Gastroesophageal sphincter (tissue), 4 donors: ENCODE data around the gene COMP. TPM values are rescaled to one million over a fixed set of nuclear protein-coding genes. Genes with fewer than 3 reads are reported as not detected.

Experiments used
- ATAC-seq: fragments of 150-250 bp; one replicate; pipeline ENCODE4 v1.9.1; 2016; ENCODE audit warnings: mild to moderate bottlenecking, moderate library complexity
- H3K27ac ChIP-seq, 4 donors: fragments of 200-600 bp; sonication (generic) in 3 of 4; 1 replicate in 3 of 4; 2 replicates in 1 of 4; pipeline ENCODE4 v1.5.1; 2016 to 2019
- H3K27me3 ChIP-seq: fragments of 200-600 bp; sonication (generic); one replicate; pipeline ENCODE4 v1.5.1; 2019
- H3K36me3 ChIP-seq, 2 donors: fragments of 200-600 bp; sonication (generic); one replicate each; pipeline ENCODE4 v1.5.1; 2019; ENCODE audit warnings: control low read depth in 1 of 2
- H3K4me1 ChIP-seq, 3 donors: fragments of 200-600 bp; sonication (generic); 1 replicate in 2 of 3; 2 replicates in 1 of 3; pipeline ENCODE4 v1.5.1; 2016 to 2019; ENCODE audit warnings: control low read depth in 2 of 3
- H3K4me3 ChIP-seq, 2 donors: fragments of 200-600 bp; sonication (generic); one replicate each; pipeline ENCODE4 v1.5.1; 2019; ENCODE audit warnings: mild to moderate bottlenecking in 1 of 2, moderate library complexity in 1 of 2
- H3K9me3 ChIP-seq, 3 donors: fragments of 200-600 bp; sonication (generic); one replicate each; pipeline ENCODE4 v1.5.1; 2017 to 2019; ENCODE audit warnings: control low read depth in 2 of 3
- CTCF ChIP-seq, 4 experiments: fragments of 200-600 bp in 2 of 4; fragments of 450-650 bp in 2 of 4; sonication (generic) in 1 of 4; IDR thresholded peaks; one replicate each; pipeline ENCODE4 v1.5.1; 2017 to 2019; ENCODE audit warnings: antibody characterized with exemption in 4 of 4, mild to moderate bottlenecking in 2 of 4, moderate library complexity in 2 of 4
- EP300 ChIP-seq: sonication (generic); formaldehyde crosslinking; IDR thresholded peaks from one replicate; pipeline ENCODE4 v1.6.1; 2017; ENCODE audit warnings: antibody characterized with exemption, mild to moderate bottlenecking
- POLR2A ChIP-seq, 2 donors: fragments of 450-650 bp; IDR thresholded peaks; one replicate each; pipeline ENCODE4 v1.6.1; 2017; ENCODE audit warnings: antibody characterized with exemption in 2 of 2, mild to moderate bottlenecking in 2 of 2, moderate library complexity in 1 of 2
- POLR2AphosphoS5 ChIP-seq: sonication (generic); formaldehyde crosslinking; IDR thresholded peaks from one replicate; pipeline ENCODE4 v1.6.1; 2017; ENCODE audit warnings: antibody characterized with exemption
- WGBS, 2 donors: methylation state at CpG; one replicate each; pipeline ENCODE4 v1.1.5; 2018; ENCODE audit warnings: low coverage in 1 of 2; 5-methylcytosine and 5-hydroxymethylcytosine counted together
- total RNA-seq, 4 donors: library from RNA; depleted of rRNA; stranded (reverse); fragments of >200 nt; gene quantifications; one replicate each; pipeline ENCODE4 v1.1.0, GENCODE V29; 2016

COMP gene
- total RNA-seq, 4 donors from 2014 or later, result 0.40 to 4.4 (median 0.50) TPM

GRCh38 chr19:18761531-18762110, 29.5 kb downstream of the COMP start:
- Histone ChIP-seq H3K36me3 (peaks cover 0 to 12% of the 10 kb centered on the region in 2 donors), H3K4me1 (peaks cover 0 to 38% (median 13%) of the 10 kb centered on the region in 3 donors), H3K4me3 (no peak overlapping the region), H3K27me3 (no peaks in the 10 kb centered on the region), H3K9me3 (no peaks in the 10 kb centered on the region), H3K27ac (peak overlapping the region; percentile 11 to 86 (median 69))
- no peak for TF ChIP-seq POLR2A (IDR thresholded peaks at IDR 0.05)
- TF ChIP-seq EP300, result no peak
- no peak for TF ChIP-seq POLR2AphosphoS5
- TF ChIP-seq CTCF (IDR thresholded peaks at IDR 0.05), result no peak
- 74 to 84% methylated on average over 5 to 7 of the region's 16 CpGs for WGBS, 2 donors
- ATAC-seq, result no peak

GRCh38 chr19:18760440-18761383, 30.4 kb downstream of the COMP start:
- peak overlapping the region in 2 of 4 donors; percentile 75 to 86 for H3K27ac ChIP-seq
- no peak for ATAC-seq
- no peaks in the 10 kb centered on the region for H3K9me3 ChIP-seq
- WGBS, 2 donors, result 82 to 85% methylated on average over 6 to 21 of the region's 27 CpGs
- no peak for TF ChIP-seq POLR2AphosphoS5
- TF ChIP-seq POLR2A (IDR thresholded peaks at IDR 0.05), result no peak
- no peak for TF ChIP-seq CTCF (IDR thresholded peaks at IDR 0.05)
- no peak for TF ChIP-seq EP300
- peaks cover 0 to 38% (median 13%) of the 10 kb centered on the region in 3 donors for H3K4me1 ChIP-seq
- peaks cover 0 to 16% of the 10 kb centered on the region in 2 donors for H3K36me3 ChIP-seq
- H3K27me3 ChIP-seq, result no peaks in the 10 kb centered on the region
- no peak overlapping the region for H3K4me3 ChIP-seq

- ATAC-seq, result no peak
- TF ChIP-seq CTCF (IDR thresholded peaks at IDR 0.05) (no peak), POLR2AphosphoS5 (no peak), EP300 (no peak), POLR2A (IDR thresholded peaks at IDR 0.05) (no peak)
- H3K36me3 ChIP-seq, result peaks cover 0 to 22% of the 10 kb centered on the region in 2 donors
- H3K27ac ChIP-seq, result no peak overlapping the region
- 95% methylated on average over 3 of the region's 22 CpGs; no CpG with 5 or more reads in 1 of the 2 donors for WGBS, 2 donors
- no peaks in the 10 kb centered on the region for H3K9me3 ChIP-seq
- no peak overlapping the region for H3K4me3 ChIP-seq
- H3K27me3 ChIP-seq, result no peaks in the 10 kb centered on the region
- peaks cover 0 to 38% (median 13%) of the 10 kb centered on the region in 3 donors for H3K4me1 ChIP-seq
These were observed 31.1 kb downstream of the COMP start for GRCh38 chr19:18759995-18760426.

GRCh38 chr19:18759304-18759994, 31.7 kb downstream of the COMP start:
- Histone ChIP-seq H3K36me3 (peaks cover 0 to 28% of the 10 kb centered on the region in 2 donors), H3K4me3 (no peak overlapping the region), H3K27me3 (no peaks in the 10 kb centered on the region), H3K4me1 (peaks cover 0 to 38% (median 13%) of the 10 kb centered on the region in 3 donors), H3K27ac (no peak overlapping the region), H3K9me3 (no peaks in the 10 kb centered on the region)
- WGBS, 2 donors, result 100% methylated on average over 1 of the region's 19 CpGs; no CpG with 5 or more reads in 1 of the 2 donors
- ATAC-seq, result no peak
- no peak for TF ChIP-seq EP300
- TF ChIP-seq CTCF (IDR thresholded peaks at IDR 0.05), result no peak
- no peak for TF ChIP-seq POLR2A (IDR thresholded peaks at IDR 0.05)
- no peak for TF ChIP-seq POLR2AphosphoS5
